ENCODE results near the gene ME1.

DNA sequence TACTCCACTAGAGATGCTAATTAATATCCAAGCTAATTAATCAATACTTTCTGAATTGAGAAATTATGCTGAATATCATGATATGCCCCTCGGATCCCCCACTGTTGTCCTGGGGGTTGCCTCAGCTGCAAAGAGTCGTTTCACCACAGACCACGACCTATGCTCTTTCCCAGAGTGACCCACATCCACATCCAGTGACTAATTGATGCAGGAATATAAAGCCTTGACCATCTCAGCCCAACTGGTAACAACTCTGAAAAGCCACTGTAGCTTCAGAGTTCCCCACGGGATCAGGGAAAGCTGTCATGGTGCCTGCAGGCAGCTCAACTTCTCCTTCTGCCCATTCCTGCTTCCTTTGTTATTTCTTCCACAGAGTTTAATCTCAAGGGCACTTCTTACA lies 120.8 kb downstream of the ME1 start:
- TF ChIP-seq CTCF (IDR thresholded peaks at IDR 0.05; ENCODE audit: borderline replicate concordance, extremely low read depth, low read length, poor library complexity, severe bottlenecking), result no peak
- TF ChIP-seq EZH2 (IDR thresholded peaks at IDR 0.05; ENCODE audit: borderline replicate concordance, low read depth, low read length, severe bottlenecking), result no peak
